Gastrocnemius medialis (tissue), 4 donors: ENCODE results near the gene EMX1. TPM values are rescaled to one million over a fixed set of nuclear protein-coding genes. Genes with fewer than 3 reads are reported as not detected.

Experiments
- ATAC-seq, 2 donors: fragments of 150-250 bp; one replicate each; pipeline ENCODE4 v1.9.1; 2016
- DNase-seq, 2 donors: peaks; one replicate each; pipeline ENCODE4 v3.0.0-alpha.2; 2019
- H3K27ac ChIP-seq, 4 donors: fragments of 200-600 bp; sonication (generic); 1 replicate in 1 of 4; 2 replicates in 3 of 4; pipeline ENCODE4 v1.5.1; 2016 to 2018; ENCODE audit warnings: mild to moderate bottlenecking in 2 of 4, moderate library complexity in 1 of 4
- H3K27me3 ChIP-seq, 3 donors: fragments of 200-600 bp; sonication (generic) in 2 of 3; 1 replicate in 1 of 3; 2 replicates in 2 of 3; pipeline versions ENCODE4 v1.5.1 to v1.6.0; 2016 to 2019; ENCODE audit warnings: mild to moderate bottlenecking in 1 of 3, moderate library complexity in 1 of 3
- H3K36me3 ChIP-seq, 2 donors: fragments of 200-600 bp; sonication (generic) in 1 of 2; one replicate each; pipeline ENCODE4 v1.5.1; 2017 to 2018
- H3K4me1 ChIP-seq, 2 donors: fragments of 200-600 bp; sonication (generic) in 1 of 2; one replicate each; pipeline ENCODE4 v1.5.1; 2016 to 2017; ENCODE audit warnings: mild to moderate bottlenecking in 2 of 2
- H3K4me3 ChIP-seq, 4 donors: fragments of 200-600 bp; sonication (generic) in 3 of 4; 1 replicate in 1 of 4; 2 replicates in 3 of 4; pipeline ENCODE4 v1.5.1; 2016 to 2019; ENCODE audit warnings: mild to moderate bottlenecking in 2 of 4
- H3K9me3 ChIP-seq, 3 donors: fragments of 200-600 bp; sonication (generic) in 2 of 3; 1 replicate in 1 of 3; 2 replicates in 2 of 3; pipeline ENCODE4 v1.5.1; 2016 to 2019
- CTCF ChIP-seq, 5 experiments: fragments of 450-650 bp in 3 of 5; fragments of 200-600 bp in 2 of 5; sonication (generic) in 2 of 5; IDR thresholded peaks in 4 of 5; conservative IDR thresholded peaks in 1 of 5; 1 replicate in 4 of 5; 2 replicates in 1 of 5; pipeline ENCODE4 v1.5.1; 2016 to 2019; ENCODE audit warnings: antibody characterized with exemption in 5 of 5, mild to moderate bottlenecking in 3 of 5, moderate library complexity in 3 of 5
- POLR2A ChIP-seq, 2 donors: fragments of 450-650 bp; IDR thresholded peaks; one replicate each; pipeline ENCODE4 v1.6.1; 2017; ENCODE audit warnings: antibody characterized with exemption in 2 of 2, mild to moderate bottlenecking in 2 of 2, moderate library complexity in 2 of 2
- in situ Hi-C, 4 donors: fragments of 200-750 bp; cut with MboI; loops; one replicate each; pipeline versions ENCODE4 v1.15.0 to v1.8.0; 2017; ENCODE audit warnings: low sequenced_read_pairs in 4 of 4
- intact Hi-C: fragments of 100-400 bp; cut with DNase I; formaldehyde crosslinking; loops from one replicate; pipeline ENCODE4 v1.15.1; 2023; ENCODE audit warnings: low total_unique reads
- total RNA-seq, 4 donors: library from RNA; depleted of rRNA; stranded (reverse); fragments of >200 nt; gene quantifications; one replicate each; pipeline versions ENCODE4 v1.1.0 to v1.2.3, GENCODE V29; 2016

Gene EMX1
- total RNA-seq, 4 donors from 2014 or later, result not detected

DNA sequence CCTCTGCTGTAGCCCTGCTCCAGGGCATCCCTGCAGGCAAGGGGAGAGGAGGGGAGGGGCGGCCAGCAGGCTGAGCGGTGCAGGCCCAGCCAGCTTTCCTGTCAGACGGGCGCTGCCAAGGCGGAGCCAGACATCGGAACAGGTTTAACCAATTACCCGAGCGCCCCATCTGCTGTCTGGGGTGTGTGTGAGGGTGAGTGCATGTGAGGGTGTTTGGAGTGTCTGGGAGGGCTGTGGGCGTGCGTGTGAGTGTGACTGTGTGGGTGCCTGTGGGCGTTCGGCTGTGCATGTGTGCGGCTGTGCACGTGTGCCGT is 20.0 kb downstream of the EMX1 start:
- intact Hi-C loops, result no loop called here
- no peak for ATAC-seq
- in situ Hi-C loops, result no loop called here

DNA sequence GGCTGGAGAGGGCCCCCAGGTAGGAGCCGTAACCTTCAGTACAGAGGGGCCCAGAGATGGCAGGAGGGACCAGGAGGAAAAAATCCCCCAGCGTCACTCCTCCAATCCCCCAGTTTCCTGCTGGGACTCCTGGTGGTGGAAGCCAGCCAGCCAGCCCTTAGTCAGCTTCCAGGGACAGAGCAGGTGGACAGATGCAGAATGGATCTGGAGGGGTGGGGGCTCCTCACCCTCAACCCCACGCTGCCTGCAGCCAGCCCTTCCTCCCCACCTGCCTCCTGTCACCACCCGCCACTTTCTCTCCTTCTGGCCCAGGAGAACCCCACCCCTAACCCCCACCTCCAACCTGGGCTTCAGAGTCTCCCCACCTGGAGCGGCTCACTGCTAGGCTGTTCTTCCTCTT is 21.1 kb downstream of the EMX1 start:
- Histone ChIP-seq H3K36me3 (peaks cover 0 to 9% of the 10 kb centered on the region in 2 donors), H3K27ac (no peak overlapping the region), H3K4me3 (no peak overlapping the region), H3K9me3 (no peaks in the 10 kb centered on the region), H3K4me1 (no peaks in the 10 kb centered on the region), H3K27me3 (no peaks in the 10 kb centered on the region)
- intact Hi-C loops, result no loop called here
- in situ Hi-C loops, result no loop called here
- DNase-seq, result no peak
- TF ChIP-seq CTCF (IDR thresholded peaks at IDR 0.05 in 4 of 5, conservative IDR thresholded peaks at IDR 0.05 in 1 of 5), result no peak
- TF ChIP-seq POLR2A (IDR thresholded peaks at IDR 0.05), result no peak
- no peak for ATAC-seq

More for the DNA sequence above, 20.0 kb downstream of the EMX1 start:
- Histone ChIP-seq H3K4me1 (no peaks in the 10 kb centered on the region), H3K36me3 (no peaks in the 10 kb centered on the region), H3K27ac (no peak overlapping the region), H3K4me3 (no peak overlapping the region), H3K9me3 (no peaks in the 10 kb centered on the region), H3K27me3 (no peaks in the 10 kb centered on the region)
- no peak for DNase-seq
- TF ChIP-seq POLR2A (IDR thresholded peaks at IDR 0.05) (no peak), CTCF (IDR thresholded peaks at IDR 0.05 in 4 of 5, conservative IDR thresholded peaks at IDR 0.05 in 1 of 5) (no peak)

DNA sequence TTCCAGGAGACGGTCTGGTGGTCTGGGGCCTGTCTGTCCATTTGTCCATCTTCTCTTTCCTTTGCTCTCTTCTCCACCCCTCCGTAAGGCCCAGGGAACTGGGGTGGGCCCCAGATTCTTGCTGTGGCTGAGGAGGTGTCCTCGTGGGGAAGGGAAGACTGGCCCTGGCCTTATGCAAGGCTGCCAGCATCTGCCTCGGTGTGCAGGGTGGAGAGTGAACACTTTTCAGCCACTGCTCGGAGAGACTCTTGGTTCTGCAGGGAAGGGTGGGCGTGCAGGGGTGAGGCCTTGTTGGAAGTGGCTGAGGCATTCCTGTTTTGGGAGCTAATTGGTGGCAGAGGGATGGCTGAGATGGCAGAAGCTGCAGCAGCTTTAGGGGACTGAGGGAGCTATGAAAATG is 23.0 kb downstream of the EMX1 start:
- no peak for DNase-seq
- in situ Hi-C loops, result no loop called here
- intact Hi-C loops, result no loop called here

DNA sequence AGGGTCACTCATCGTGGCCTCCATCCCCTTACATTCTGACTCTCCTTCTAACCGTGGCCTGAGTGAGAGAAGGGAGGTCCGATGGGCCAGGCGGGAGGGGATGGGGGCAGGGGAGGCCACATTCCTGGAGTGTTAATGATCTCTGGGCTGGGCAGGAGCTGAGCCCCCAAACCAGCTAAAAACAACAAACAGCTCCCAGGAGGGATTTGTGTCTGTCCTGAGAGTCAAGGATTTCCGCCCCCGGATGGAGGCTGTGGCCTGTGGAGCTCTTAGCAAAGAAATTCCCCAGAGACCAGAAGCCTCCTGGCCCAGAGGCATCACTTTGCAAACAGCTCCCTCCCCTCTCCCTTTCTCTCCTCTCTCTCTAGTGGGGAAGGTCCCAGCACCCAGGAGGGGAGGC is 23.5 kb downstream of the EMX1 start:
- Histone ChIP-seq H3K9me3 (no peaks in the 10 kb centered on the region), H3K27me3 (no peaks in the 10 kb centered on the region), H3K4me3 (no peak overlapping the region), H3K4me1 (no peaks in the 10 kb centered on the region), H3K27ac (no peak overlapping the region), H3K36me3 (peaks cover 0 to 9% of the 10 kb centered on the region in 2 donors)
- intact Hi-C loops, result no loop called here
- TF ChIP-seq CTCF (IDR thresholded peaks at IDR 0.05 in 4 of 5, conservative IDR thresholded peaks at IDR 0.05 in 1 of 5) (no peak), POLR2A (IDR thresholded peaks at IDR 0.05) (no peak)
- ATAC-seq (no peak), DNase-seq (no peak)
- in situ Hi-C loops, result no loop called here

More for the DNA sequence above, 23.0 kb downstream of the EMX1 start:
- H3K4me3 ChIP-seq, result no peak overlapping the region
- H3K27ac ChIP-seq, result no peak overlapping the region
- no peaks in the 10 kb centered on the region for H3K27me3 ChIP-seq
- H3K36me3 ChIP-seq, result peaks cover 0 to 9% of the 10 kb centered on the region in 2 donors
- H3K4me1 ChIP-seq, result no peaks in the 10 kb centered on the region
- no peak for ATAC-seq
- TF ChIP-seq POLR2A (IDR thresholded peaks at IDR 0.05) (no peak), CTCF (IDR thresholded peaks at IDR 0.05 in 4 of 5, conservative IDR thresholded peaks at IDR 0.05 in 1 of 5) (no peak)
- no peaks in the 10 kb centered on the region for H3K9me3 ChIP-seq

GRCh38 chr2:72942293-72942692 is 25.0 kb downstream of the EMX1 start:
- TF ChIP-seq POLR2A (IDR thresholded peaks at IDR 0.05) (no peak), CTCF (IDR thresholded peaks at IDR 0.05 in 4 of 5, conservative IDR thresholded peaks at IDR 0.05 in 1 of 5) (no peak)
- in situ Hi-C loops (no loop called here), intact Hi-C loops (no loop called here)
- Histone ChIP-seq H3K27me3 (no peaks in the 10 kb centered on the region), H3K36me3 (peaks cover 0 to 9% of the 10 kb centered on the region in 2 donors), H3K27ac (no peak overlapping the region), H3K4me3 (no peak overlapping the region), H3K4me1 (no peaks in the 10 kb centered on the region), H3K9me3 (no peaks in the 10 kb centered on the region)
- ATAC-seq, result no peak
- no peak for DNase-seq
